GM18502 (cell line): ENCODE data around the gene KLHL15.

Source experiments
- ATAC-seq: cut with Tn5 transposase; IDR thresholded peaks from one replicate; pipeline ENCODE4 v1.9.1; 2021; ENCODE audit warnings: mild to moderate bottlenecking; ENCODE audit not compliant: unreplicated experiment, poor library complexity

Gene KLHL15

DNA sequence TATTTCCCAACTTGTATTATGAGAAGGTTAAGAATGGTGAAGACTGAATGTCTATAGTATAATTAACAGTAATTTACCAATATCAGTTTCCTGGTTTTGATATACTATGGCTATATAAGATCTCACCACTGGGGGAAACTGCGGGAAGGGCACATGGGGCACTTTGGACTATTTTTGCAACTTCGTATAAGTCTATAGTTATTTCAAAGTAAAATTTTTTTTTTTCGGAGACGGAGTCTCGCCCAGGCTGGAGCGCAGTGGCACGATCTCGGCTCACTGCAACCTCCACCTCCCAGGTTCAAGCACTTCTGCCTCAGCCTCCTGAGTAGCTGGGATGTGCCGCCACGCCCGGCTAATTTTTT, 73.1 kb downstream of the KLHL15 start:
- no peak for ATAC-seq

- ATAC-seq: peak; percentile 95
Observed at GRCh38 chrX:23952984-23953907, 73.7 kb downstream of the KLHL15 start.

DNA sequence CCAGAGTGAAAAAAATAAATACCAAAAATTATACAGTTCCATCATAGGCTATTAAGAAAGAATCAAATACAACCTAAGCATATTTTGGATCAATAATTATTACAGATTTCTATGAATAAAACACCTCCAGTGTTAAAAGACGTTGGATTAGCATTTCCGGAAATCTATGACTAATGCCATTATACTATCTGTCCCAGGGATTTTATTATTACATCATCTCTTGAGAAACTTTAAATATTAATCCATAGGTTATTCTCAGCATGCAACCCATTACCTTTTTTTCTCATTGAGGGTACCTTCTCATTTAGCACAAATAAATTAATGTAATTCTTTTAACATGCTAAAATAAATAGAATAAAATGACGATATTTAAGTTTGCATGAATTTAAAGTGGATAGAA, 74.6 kb downstream of the KLHL15 start:
- no peak for ATAC-seq

- no peak for ATAC-seq
Observed at GRCh38 chrX:23945206-23945605, 81.8 kb downstream of the KLHL15 start.

DNA sequence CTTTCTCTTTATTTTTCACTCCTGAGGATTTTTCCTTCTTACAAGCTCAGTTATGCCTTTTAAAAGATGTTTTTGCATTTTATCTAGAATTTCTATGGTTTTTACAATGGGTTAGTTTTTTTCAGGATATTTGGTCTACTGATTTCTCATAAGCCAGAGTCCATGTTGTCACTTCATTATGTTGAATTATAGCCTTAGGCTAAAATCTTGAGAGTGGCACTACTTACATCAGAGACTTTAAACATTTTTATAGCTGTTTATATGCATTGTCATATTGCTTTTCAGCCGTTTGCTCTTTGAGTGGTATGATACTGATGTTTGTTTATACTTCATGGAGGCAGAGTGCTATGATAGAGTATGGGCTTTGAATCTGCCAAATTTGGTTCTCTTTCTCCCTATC, 82.8 kb downstream of the KLHL15 start:
- ATAC-seq: no peak

GRCh38 chrX:23939203-23939602, 87.8 kb downstream of the KLHL15 start:
- ATAC-seq: no peak

GRCh38 chrX:23938690-23939089, 88.3 kb downstream of the KLHL15 start:
- ATAC-seq: no peak

DNA sequence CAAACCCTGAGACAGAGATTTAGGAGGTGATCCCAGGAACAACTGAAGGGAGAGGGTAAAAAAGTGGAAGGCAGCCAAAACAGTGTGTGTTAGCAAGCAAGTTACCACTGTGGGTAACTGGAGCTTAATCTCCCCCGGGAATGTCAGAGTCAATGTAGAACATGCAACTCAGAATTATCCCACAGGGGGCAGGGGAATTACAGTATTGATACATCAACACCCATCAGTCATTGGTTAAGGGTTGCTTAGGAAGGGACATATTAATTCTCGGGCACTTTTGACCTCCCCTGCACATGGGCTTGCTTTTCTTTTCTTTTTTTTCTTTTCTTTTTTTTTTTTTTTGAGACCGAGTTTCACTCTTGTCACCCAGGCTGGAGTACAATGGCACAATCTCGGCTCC, 89.9 kb downstream of the KLHL15 start:
- ATAC-seq: no peak

DNA sequence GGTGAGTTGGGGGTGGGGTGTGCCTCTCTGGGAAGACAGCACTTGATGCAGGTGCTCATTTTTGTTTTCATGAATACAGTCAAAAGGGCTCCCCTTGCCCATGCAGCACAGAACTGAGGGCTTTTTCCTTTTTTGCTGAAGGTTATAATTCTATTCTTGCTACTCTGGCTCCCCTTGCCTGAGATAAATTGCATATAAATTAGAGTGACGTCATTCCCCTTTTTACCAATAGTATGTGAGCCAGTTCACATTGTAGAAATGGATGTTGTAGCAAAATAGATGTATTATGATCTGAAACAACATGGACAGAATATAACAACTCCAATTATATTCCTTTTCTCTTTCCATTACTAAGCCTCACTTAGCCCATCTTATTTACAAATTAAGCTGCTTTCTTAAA, 90.8 kb downstream of the KLHL15 start:
- no peak for ATAC-seq

DNA sequence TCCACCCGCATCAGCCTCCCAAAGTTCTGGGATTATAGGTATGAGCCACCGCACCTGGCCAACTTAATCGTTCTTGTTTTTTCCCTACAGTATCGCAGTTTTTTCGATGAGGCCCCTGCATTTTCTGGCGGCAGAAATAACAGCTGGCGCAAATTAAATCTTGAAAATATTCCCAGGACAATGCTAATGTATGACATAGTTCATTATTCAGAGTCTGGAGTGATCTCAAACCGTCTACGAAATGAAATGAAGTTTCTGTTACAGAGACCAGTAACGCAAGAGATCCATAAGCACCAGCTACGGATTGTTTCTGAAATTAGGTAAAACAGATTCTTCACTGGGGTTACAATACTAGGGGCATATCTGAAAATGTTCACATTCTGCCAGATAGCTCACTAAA, 91.9 kb downstream of the KLHL15 start:
- no peak for ATAC-seq
